Fibroblast of lung (primary cell): ENCODE data around the gene LORICRIN. TPM values are rescaled to one million over a fixed set of nuclear protein-coding genes. Genes with fewer than 3 reads are reported as not detected.

Source experiments
- DNase-seq, 2 donors: peaks; one replicate each; pipeline versions ENCODE4 v3.0.0 to v3.0.0-alpha.2; 2010; ENCODE audit warnings: low read depth in 2 of 2
- H2AFZ ChIP-seq: 2 replicates; pipeline ENCODE4 v1.5.1; 2012; ENCODE audit warnings: low read length, control low read depth, inconsistent platforms
- H3K27ac ChIP-seq: 2 replicates; pipeline ENCODE4 v1.5.1; 2011; ENCODE audit warnings: low read length, control low read depth; ENCODE audit not compliant: insufficient read depth
- H3K27me3 ChIP-seq: 2 replicates; pipeline ENCODE4 v1.5.1; 2011; ENCODE audit warnings: mild to moderate bottlenecking, low read length; ENCODE audit not compliant: control insufficient read depth, insufficient read depth
- H3K36me3 ChIP-seq: 2 replicates; pipeline ENCODE4 v1.5.1; 2011; ENCODE audit warnings: low read length; ENCODE audit not compliant: control insufficient read depth, insufficient read depth
- H3K4me1 ChIP-seq: 2 replicates; pipeline ENCODE4 v1.5.1; 2011; ENCODE audit warnings: low read length; ENCODE audit not compliant: control insufficient read depth, insufficient read depth; ENCODE audit errors: extremely low read depth
- H3K4me2 ChIP-seq: 2 replicates; pipeline ENCODE4 v1.5.1; 2011; ENCODE audit warnings: low read length, control low read depth; ENCODE audit not compliant: insufficient read depth; ENCODE audit errors: extremely low read depth
- H3K4me3 ChIP-seq, 4 experiments: fragments of 200-600 bp in 1 of 4; sonication (generic) in 1 of 4; replicated peaks in 1 of 4; 2 replicates each; pipeline ENCODE4 v1.5.1; 2011 to 2016; ENCODE audit warnings: low read length in 4 of 4, low read depth in 3 of 4, mild to moderate bottlenecking in 3 of 4, control low read depth in 2 of 4, inconsistent platforms in 1 of 4, mixed read lengths in 1 of 4; ENCODE audit not compliant: insufficient read depth in 1 of 4; ENCODE audit errors: control extremely low read depth in 1 of 4
- H3K79me2 ChIP-seq: 2 replicates; pipeline ENCODE4 v1.5.1; 2012; ENCODE audit warnings: mild to moderate bottlenecking, low read length, inconsistent platforms; ENCODE audit not compliant: control insufficient read depth, insufficient read depth
- H3K9ac ChIP-seq: 2 replicates; pipeline ENCODE4 v1.5.1; 2011; ENCODE audit warnings: mild to moderate bottlenecking, low read length, control low read depth; ENCODE audit not compliant: insufficient read depth
- H3K9me3 ChIP-seq: 2 replicates; pipeline ENCODE4 v1.5.1; 2012; ENCODE audit warnings: low read depth, low read length; ENCODE audit not compliant: control insufficient read depth, insufficient read depth
- H4K20me1 ChIP-seq: 2 replicates; pipeline ENCODE4 v1.5.1; 2011; ENCODE audit warnings: low read length; ENCODE audit not compliant: control insufficient read depth, insufficient read depth; ENCODE audit errors: extremely low read depth
- CTCF ChIP-seq, 2 donors: IDR thresholded peaks in 1 of 2; conservative IDR thresholded peaks in 1 of 2; 1 replicate in 1 of 2; 2 replicates in 1 of 2; pipeline ENCODE4 v1.5.1; 2011 to 2012; ENCODE audit warnings: low read length in 2 of 2, control low read depth in 1 of 2, inconsistent platforms in 1 of 2, low read depth in 1 of 2, mild to moderate bottlenecking in 1 of 2
- EZH2 ChIP-seq: IDR thresholded peaks from 2 replicates; pipeline ENCODE4 v1.5.1; 2012; ENCODE audit warnings: low read length, control low read depth, mild to moderate bottlenecking; ENCODE audit errors: missing control alignments
- polyA plus RNA-seq, 2 donors: library from polyadenylated mRNA; depleted of rRNA in 1 of 2; stranded (reverse) in 1 of 2; unstranded in 1 of 2; fragments of >200 nt; gene quantifications; 2 replicates each; pipeline ENCODE4 v1.2.1, GENCODE V29; 2011 to 2012; ENCODE audit warnings: missing spikeins in 1 of 2
- total RNA-seq: library from RNA; depleted of rRNA; stranded (reverse); fragments of >200 nt; gene quantifications from 2 replicates; pipeline ENCODE4 v1.2.1, GENCODE V29; 2014

Gene LORICRIN
- total and polyA plus RNA-seq, 2 donors (not counting 1 experiment from before 2014, with no cell fraction given) = not detected

- no peaks in the 10 kb centered on the region for H3K27me3 ChIP-seq
- no peak for DNase-seq
- H3K4me2 ChIP-seq = no peak overlapping the region
- no peak overlapping the region for H3K4me3 ChIP-seq
- no peaks in the 10 kb centered on the region for H3K79me2 ChIP-seq
- no peak overlapping the region for H2AFZ ChIP-seq
- no peak overlapping the region for H3K27ac ChIP-seq
- no peaks in the 10 kb centered on the region for H4K20me1 ChIP-seq
- H3K9me3 ChIP-seq = no peaks in the 10 kb centered on the region
- no peak for TF ChIP-seq EZH2
- TF ChIP-seq CTCF (conservative IDR thresholded peaks at IDR 0.05 in 1 of 2, IDR thresholded peaks at IDR 0.05 in 1 of 2; ENCODE audit: low read depth in 1 of 2, low read length in 2 of 2) = no peak
- no peaks in the 10 kb centered on the region for H3K4me1 ChIP-seq
- no peaks in the 10 kb centered on the region for H3K36me3 ChIP-seq
- H3K9ac ChIP-seq = no peak overlapping the region
These were observed 14.0 kb upstream of the LORICRIN start for GRCh38 chr1:153245466-153245865.

GRCh38 chr1:153246018-153246417 is 13.5 kb upstream of the LORICRIN start:
- no peaks in the 10 kb centered on the region for H3K9me3 ChIP-seq
- H3K9ac ChIP-seq = no peak overlapping the region
- no peaks in the 10 kb centered on the region for H3K36me3 ChIP-seq
- no peaks in the 10 kb centered on the region for H3K27me3 ChIP-seq
- no peak for DNase-seq
- no peak overlapping the region for H3K4me3 ChIP-seq
- no peaks in the 10 kb centered on the region for H3K4me1 ChIP-seq
- H3K4me2 ChIP-seq = no peak overlapping the region
- no peak overlapping the region for H3K27ac ChIP-seq
- no peak overlapping the region for H2AFZ ChIP-seq
- no peaks in the 10 kb centered on the region for H3K79me2 ChIP-seq
- H4K20me1 ChIP-seq = no peaks in the 10 kb centered on the region
- TF ChIP-seq CTCF (conservative IDR thresholded peaks at IDR 0.05 in 1 of 2, IDR thresholded peaks at IDR 0.05 in 1 of 2; ENCODE audit: low read depth in 1 of 2, low read length in 2 of 2) = no peak
- TF ChIP-seq EZH2 = no peak

- no peaks in the 10 kb centered on the region for H3K9me3 ChIP-seq
- no peak for DNase-seq
- H3K4me2 ChIP-seq = no peak overlapping the region
- TF ChIP-seq EZH2 (no peak), CTCF (conservative IDR thresholded peaks at IDR 0.05 in 1 of 2, IDR thresholded peaks at IDR 0.05 in 1 of 2; ENCODE audit: low read depth in 1 of 2, low read length in 2 of 2) (no peak)
- no peak overlapping the region for H2AFZ ChIP-seq
- no peaks in the 10 kb centered on the region for H3K79me2 ChIP-seq
- no peaks in the 10 kb centered on the region for H3K27me3 ChIP-seq
- H3K36me3 ChIP-seq = no peaks in the 10 kb centered on the region
- no peak overlapping the region for H3K9ac ChIP-seq
- H3K4me3 ChIP-seq = no peak overlapping the region
- no peaks in the 10 kb centered on the region for H3K4me1 ChIP-seq
- no peak overlapping the region for H3K27ac ChIP-seq
- H4K20me1 ChIP-seq = no peaks in the 10 kb centered on the region
These were observed 12.7 kb upstream of the LORICRIN start for GRCh38 chr1:153246825-153247224.
